SH-SY5Y (cell line): ENCODE results near the gene TANGO6.

ENCODE experiments used
- GATA2 ChIP-seq: IDR thresholded peaks from 2 replicates; pipeline ENCODE4 v1.6.1; 2011; ENCODE audit warnings: mild to moderate bottlenecking, low read depth, low read length
- GATA3 ChIP-seq: IDR thresholded peaks from 2 replicates; pipeline ENCODE4 v1.6.1; 2011; ENCODE audit warnings: low read depth, mild to moderate bottlenecking, low read length, moderate library complexity

- TF ChIP-seq GATA2, result no peak
- no peak for TF ChIP-seq GATA3
These were observed 28.8 kb upstream of the TANGO6 start for GRCh38 chr16:68814516-68814915.
